Measurements from ENCODE around the gene TCF15. TPM values are rescaled to one million over a fixed set of nuclear protein-coding genes. Genes with fewer than 3 reads are reported as not detected.

Gene TCF15, protein sequence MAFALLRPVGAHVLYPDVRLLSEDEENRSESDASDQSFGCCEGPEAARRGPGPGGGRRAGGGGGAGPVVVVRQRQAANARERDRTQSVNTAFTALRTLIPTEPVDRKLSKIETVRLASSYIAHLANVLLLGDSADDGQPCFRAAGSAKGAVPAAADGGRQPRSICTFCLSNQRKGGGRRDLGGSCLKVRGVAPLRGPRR
- total RNA-seq: 0.32 and 2.0 TPM in 2 replicates

GRCh38 chr20:610130-611046 lies at the start of gene TCF15:
Gene TCF15, minus strand, starts transcription at chr20:610309. Its CDS starts 72 bp downstream, at chr20:610237.

DNA sequence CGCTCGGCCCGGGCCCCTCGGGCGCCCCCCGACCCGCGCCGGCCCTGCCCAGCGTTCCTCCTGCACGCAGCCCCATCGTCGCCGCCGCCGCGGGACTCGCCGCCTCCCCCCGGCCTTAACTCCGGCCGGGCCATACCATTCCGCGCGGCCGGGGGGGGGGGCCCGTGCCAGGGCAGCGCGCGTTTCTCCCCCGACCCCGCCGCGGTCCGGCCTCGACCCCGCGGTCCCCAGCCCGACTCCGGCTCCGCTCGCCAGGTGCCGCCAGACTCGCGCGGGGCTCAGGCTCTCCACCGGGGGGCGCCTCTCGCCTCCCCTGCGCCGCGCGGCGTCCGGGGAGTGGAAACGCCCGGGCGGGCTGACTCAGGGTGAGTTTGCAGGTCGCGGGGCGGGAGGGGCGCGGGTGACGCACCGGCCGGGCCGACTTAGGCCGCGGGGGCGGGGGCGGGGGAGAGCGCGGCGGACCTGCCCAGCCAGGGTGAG lies 43.0 kb upstream of the TCF15 start, which contains the start of gene SRXN1:
Gene SRXN1, minus strand, starts transcription at position 91 of the 480 bp plus-strand sequence. Its CDS starts 15 bp downstream, at position 76.

Other genes with a start within 250 kb of the TCF15 start
- 59.8 and 61.4 TPM in 2 replicates for gene TRIB3, start 229.5 kb downstream of the TCF15 start, total RNA-seq
- gene RBCK1, start 202.0 kb downstream of the TCF15 start, total RNA-seq: 52.0 and 91.2 TPM in 2 replicates
- 18.7 and 21.4 TPM in 2 replicates for gene TBC1D20, start 147.8 kb downstream of the TCF15 start, total RNA-seq
- gene CSNK2A1, start 66.5 kb downstream of the TCF15 start, total RNA-seq: 95.5 and 149 TPM in 2 replicates
- 55.5 and 79.9 TPM in 2 replicates for gene SRXN1, start 42.9 kb upstream of the TCF15 start, total RNA-seq
- not detected in 2 replicates for gene SCRT2, start 65.5 kb upstream of the TCF15 start, total RNA-seq
- gene SLC52A3, start 158.2 kb upstream of the TCF15 start, total RNA-seq: not detected in 2 replicates
- 2.3 and 3.3 TPM in 2 replicates for gene FAM110A, start 223.4 kb upstream of the TCF15 start, total RNA-seq